Loucy (cell line): ENCODE results near the gene SLC35A1.

Experiments
- H2AFZ ChIP-seq: fragments of 200-600 bp; sonication (generic); 2 replicates; pipeline ENCODE4 v1.6.0; 2016; ENCODE audit warnings: antibody characterized with exemption, mild to moderate bottlenecking, low read length, moderate library complexity
- H3F3A ChIP-seq: fragments of 200-600 bp; 2 replicates; pipeline ENCODE4 v1.6.0; 2016; ENCODE audit warnings: antibody characterized with exemption, low read depth, mild to moderate bottlenecking
- H3K27me3 ChIP-seq: fragments of 200-600 bp; sonication (generic); 2 replicates; pipeline ENCODE4 v1.6.1; 2014; ENCODE audit warnings: low read length, mild to moderate bottlenecking; ENCODE audit not compliant: insufficient read depth, poor library complexity, severe bottlenecking
- H3K36me3 ChIP-seq: fragments of 200-600 bp; sonication (generic); 2 replicates; pipeline ENCODE4 v1.6.1; 2016; ENCODE audit warnings: low read length; ENCODE audit not compliant: insufficient read depth
- H3K4me1 ChIP-seq: fragments of 200-600 bp; sonication (generic); 2 replicates; pipeline ENCODE4 v1.5.1; 2014; ENCODE audit warnings: low read length, mild to moderate bottlenecking; ENCODE audit not compliant: insufficient read depth, poor library complexity, severe bottlenecking
- H3K4me2 ChIP-seq: fragments of 200-600 bp; sonication (generic); 2 replicates; pipeline ENCODE4 v1.6.0; 2014; ENCODE audit warnings: antibody characterized with exemption, low read length, low read depth, mild to moderate bottlenecking; ENCODE audit not compliant: poor library complexity, severe bottlenecking
- H3K4me3 ChIP-seq: fragments of 200-600 bp; sonication (generic); 2 replicates; pipeline ENCODE4 v1.5.1; 2014; ENCODE audit warnings: low read length, mild to moderate bottlenecking, mixed read lengths; ENCODE audit not compliant: poor library complexity, severe bottlenecking
- H3K79me2 ChIP-seq: fragments of 200-600 bp; sonication (generic); 2 replicates; pipeline ENCODE4 v1.6.1; 2014; ENCODE audit warnings: low read length; ENCODE audit not compliant: insufficient read depth
- H3K9ac ChIP-seq: fragments of 200-600 bp; sonication (generic); 2 replicates; pipeline ENCODE4 v1.6.0; 2014; ENCODE audit warnings: mild to moderate bottlenecking, low read depth, low read length, moderate library complexity; ENCODE audit not compliant: poor library complexity, severe bottlenecking
- H3K9me2 ChIP-seq: fragments of 200-600 bp; sonication (generic); replicated peaks from 2 replicates; pipeline ENCODE4 v1.6.1; 2016; ENCODE audit warnings: low read depth, low read length, mixed read lengths
- H3K9me3 ChIP-seq: fragments of 200-600 bp; sonication (generic); 2 replicates; pipeline ENCODE4 v1.6.1; 2014; ENCODE audit warnings: mild to moderate bottlenecking, antibody characterized with exemption, low read length, low read depth; ENCODE audit not compliant: insufficient read depth
- H4K20me1 ChIP-seq: fragments of 200-600 bp; sonication (generic); 2 replicates; pipeline ENCODE4 v1.6.0; 2014; ENCODE audit warnings: antibody characterized with exemption, low read length, mild to moderate bottlenecking; ENCODE audit not compliant: insufficient read depth, poor library complexity, severe bottlenecking
- EZH2phosphoT487 ChIP-seq: fragments of 200-600 bp; IDR thresholded peaks from 2 replicates; pipeline ENCODE4 v1.6.1; 2018; ENCODE audit warnings: antibody characterized with exemption, mild to moderate bottlenecking, moderate library complexity, borderline replicate concordance
- TF ChIP-seq, protein P1 (sequence below): fragments of 200-600 bp; sonication (generic); conservative IDR thresholded peaks from 2 replicates; pipeline ENCODE4 v1.5.1; 2014; ENCODE audit warnings: mild to moderate bottlenecking, antibody characterized with exemption, low read length

The SLC35A1 gene

GRCh38 chr6:87558446-87558845, 85.7 kb downstream of the SLC35A1 start:
- H3K9me2 ChIP-seq: no peaks in the 10 kb centered on the region
- H3K27me3 ChIP-seq: no peaks in the 10 kb centered on the region
- no peak overlapping the region for H3K9ac ChIP-seq
- H3K79me2 ChIP-seq: no peaks in the 10 kb centered on the region
- no peak overlapping the region for H3K4me3 ChIP-seq
- H3K4me2 ChIP-seq: no peak overlapping the region
- H3K9me3 ChIP-seq: no peaks in the 10 kb centered on the region
- H4K20me1 ChIP-seq: no peaks in the 10 kb centered on the region
- no peak for TF ChIP-seq EZH2phosphoT487
- TF ChIP-seq, protein P1, sequence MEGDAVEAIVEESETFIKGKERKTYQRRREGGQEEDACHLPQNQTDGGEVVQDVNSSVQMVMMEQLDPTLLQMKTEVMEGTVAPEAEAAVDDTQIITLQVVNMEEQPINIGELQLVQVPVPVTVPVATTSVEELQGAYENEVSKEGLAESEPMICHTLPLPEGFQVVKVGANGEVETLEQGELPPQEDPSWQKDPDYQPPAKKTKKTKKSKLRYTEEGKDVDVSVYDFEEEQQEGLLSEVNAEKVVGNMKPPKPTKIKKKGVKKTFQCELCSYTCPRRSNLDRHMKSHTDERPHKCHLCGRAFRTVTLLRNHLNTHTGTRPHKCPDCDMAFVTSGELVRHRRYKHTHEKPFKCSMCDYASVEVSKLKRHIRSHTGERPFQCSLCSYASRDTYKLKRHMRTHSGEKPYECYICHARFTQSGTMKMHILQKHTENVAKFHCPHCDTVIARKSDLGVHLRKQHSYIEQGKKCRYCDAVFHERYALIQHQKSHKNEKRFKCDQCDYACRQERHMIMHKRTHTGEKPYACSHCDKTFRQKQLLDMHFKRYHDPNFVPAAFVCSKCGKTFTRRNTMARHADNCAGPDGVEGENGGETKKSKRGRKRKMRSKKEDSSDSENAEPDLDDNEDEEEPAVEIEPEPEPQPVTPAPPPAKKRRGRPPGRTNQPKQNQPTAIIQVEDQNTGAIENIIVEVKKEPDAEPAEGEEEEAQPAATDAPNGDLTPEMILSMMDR: no peak
- peaks cover 65% of the 10 kb centered on the region; the same call in 1 of the 2 replicates for H3K36me3 ChIP-seq
- H3K4me1 ChIP-seq: no peaks in the 10 kb centered on the region
- H2AFZ ChIP-seq: no peak overlapping the region
- no peaks in the 10 kb centered on the region for H3F3A ChIP-seq

DNA sequence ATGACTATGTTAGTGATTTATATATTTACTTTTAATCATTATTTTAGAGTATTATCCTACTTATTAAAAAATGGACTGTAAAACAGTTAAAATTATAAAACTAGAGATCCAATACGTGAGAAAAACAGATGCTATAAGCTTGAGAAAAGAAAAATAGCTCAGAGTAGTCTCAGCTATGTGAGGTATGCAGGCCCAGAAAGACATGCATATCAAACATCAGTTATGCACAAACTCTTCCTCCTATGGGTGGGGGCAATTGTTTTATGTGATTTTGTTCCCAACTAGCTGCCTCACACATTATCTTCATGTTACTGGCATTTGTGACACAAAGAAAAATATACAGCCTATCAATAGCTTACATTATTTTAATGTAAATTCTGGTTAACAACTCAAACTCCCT, 88.2 kb downstream of the SLC35A1 start:
- Histone ChIP-seq H3K4me2 (no peak overlapping the region), H3F3A (no peaks in the 10 kb centered on the region), H3K9me3 (no peaks in the 10 kb centered on the region), H3K79me2 (no peaks in the 10 kb centered on the region), H3K36me3 (peaks cover 58% of the 10 kb centered on the region; the same call in 1 of the 2 replicates), H2AFZ (no peak overlapping the region), H3K4me1 (no peaks in the 10 kb centered on the region), H4K20me1 (no peaks in the 10 kb centered on the region), H3K9me2 (no peaks in the 10 kb centered on the region), H3K9ac (no peak overlapping the region), H3K4me3 (no peak overlapping the region), H3K27me3 (no peaks in the 10 kb centered on the region)
- no peak for TF ChIP-seq EZH2phosphoT487
